ENCODE results near the gene SRR.

GRCh38 chr17:2357931-2358434, 54.2 kb downstream of the SRR start:
- TF ChIP-seq, protein P1, sequence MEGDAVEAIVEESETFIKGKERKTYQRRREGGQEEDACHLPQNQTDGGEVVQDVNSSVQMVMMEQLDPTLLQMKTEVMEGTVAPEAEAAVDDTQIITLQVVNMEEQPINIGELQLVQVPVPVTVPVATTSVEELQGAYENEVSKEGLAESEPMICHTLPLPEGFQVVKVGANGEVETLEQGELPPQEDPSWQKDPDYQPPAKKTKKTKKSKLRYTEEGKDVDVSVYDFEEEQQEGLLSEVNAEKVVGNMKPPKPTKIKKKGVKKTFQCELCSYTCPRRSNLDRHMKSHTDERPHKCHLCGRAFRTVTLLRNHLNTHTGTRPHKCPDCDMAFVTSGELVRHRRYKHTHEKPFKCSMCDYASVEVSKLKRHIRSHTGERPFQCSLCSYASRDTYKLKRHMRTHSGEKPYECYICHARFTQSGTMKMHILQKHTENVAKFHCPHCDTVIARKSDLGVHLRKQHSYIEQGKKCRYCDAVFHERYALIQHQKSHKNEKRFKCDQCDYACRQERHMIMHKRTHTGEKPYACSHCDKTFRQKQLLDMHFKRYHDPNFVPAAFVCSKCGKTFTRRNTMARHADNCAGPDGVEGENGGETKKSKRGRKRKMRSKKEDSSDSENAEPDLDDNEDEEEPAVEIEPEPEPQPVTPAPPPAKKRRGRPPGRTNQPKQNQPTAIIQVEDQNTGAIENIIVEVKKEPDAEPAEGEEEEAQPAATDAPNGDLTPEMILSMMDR (IDR thresholded peaks at IDR 0.05; ENCODE audit: low read depth, low read length, missing input control) = no peak
- TF ChIP-seq JUND (IDR thresholded peaks at IDR 0.05) (no peak), REST (IDR thresholded peaks at IDR 0.05) (no peak), RAD21 (IDR thresholded peaks at IDR 0.05) (no peak), TAF1 (conservative IDR thresholded peaks at IDR 0.05) (no peak), GABPA (IDR thresholded peaks at IDR 0.05 in 1 of 2, conservative IDR thresholded peaks at IDR 0.05 in 1 of 2) (no peak), YY1 (IDR thresholded peaks at IDR 0.05) (no peak), RXRA (IDR thresholded peaks at IDR 0.05) (no peak), FOXA1 (IDR thresholded peaks at IDR 0.05) (no peak), FOXA2 (IDR thresholded peaks at IDR 0.05) (no peak), SP1 (IDR thresholded peaks at IDR 0.05) (no peak)
- TF ChIP-seq, protein P2, sequence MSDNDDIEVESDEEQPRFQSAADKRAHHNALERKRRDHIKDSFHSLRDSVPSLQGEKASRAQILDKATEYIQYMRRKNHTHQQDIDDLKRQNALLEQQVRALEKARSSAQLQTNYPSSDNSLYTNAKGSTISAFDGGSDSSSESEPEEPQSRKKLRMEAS (IDR thresholded peaks at IDR 0.05) = no peak
- TF ChIP-seq, protein P3, sequence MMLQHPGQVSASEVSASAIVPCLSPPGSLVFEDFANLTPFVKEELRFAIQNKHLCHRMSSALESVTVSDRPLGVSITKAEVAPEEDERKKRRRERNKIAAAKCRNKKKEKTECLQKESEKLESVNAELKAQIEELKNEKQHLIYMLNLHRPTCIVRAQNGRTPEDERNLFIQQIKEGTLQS (IDR thresholded peaks at IDR 0.05) = no peak
